Embryonic facial prominence (tissue), 1 donor: ENCODE measurements around the gene SPDYE1.
"Not testable (repeated sequence)": the region's sequence is repeated elsewhere in the genome, so short reads cannot be mapped to it uniquely, and the experiment has no call there.

Source experiments
- DNase-seq: peaks from one replicate; pipeline ENCODE4 v3.0.0-alpha.2; 2016; ENCODE audit errors: extremely low spot score

The SPDYE1 gene

GRCh38 chr7:43997532-43997931 lies at the start of gene SPDYE1:
Gene SPDYE1 (plus strand): TSS chr7:43997897. CDS start chr7:43999950, 2,053 bp downstream.
- DNase-seq: not testable (repeated sequence)

GRCh38 chr7:43952028-43952427 lies 45.7 kb upstream of the SPDYE1 start:
- DNase-seq: no peak

GRCh38 chr7:43953071-43953470 lies 44.6 kb upstream of the SPDYE1 start:
- no peak for DNase-seq

- no peak for DNase-seq
Observed at GRCh38 chr7:43954524-43955228, 43.0 kb upstream of the SPDYE1 start.

- DNase-seq: no peak
Observed at GRCh38 chr7:43956027-43956426, 41.7 kb upstream of the SPDYE1 start.

- no peak for DNase-seq
Observed at GRCh38 chr7:43960933-43961332, 36.8 kb upstream of the SPDYE1 start.

GRCh38 chr7:43966392-43966791 lies 31.3 kb upstream of the SPDYE1 start:
- DNase-seq: not testable (repeated sequence)

GRCh38 chr7:43968172-43969040 lies 29.3 kb upstream of the SPDYE1 start:
- not testable (repeated sequence) for DNase-seq

- DNase-seq: not testable (repeated sequence)
Observed at GRCh38 chr7:43969586-43969985, 28.1 kb upstream of the SPDYE1 start.

- not testable (repeated sequence) for DNase-seq
Observed at GRCh38 chr7:43970698-43971097, 27.0 kb upstream of the SPDYE1 start.

- not testable (repeated sequence) for DNase-seq
Observed at GRCh38 chr7:43974033-43974573, 23.6 kb upstream of the SPDYE1 start.

GRCh38 chr7:43974725-43975482 lies 22.8 kb upstream of the SPDYE1 start:
- not testable (repeated sequence) for DNase-seq

GRCh38 chr7:43977525-43977924 lies 20.2 kb upstream of the SPDYE1 start:
- no peak for DNase-seq

- DNase-seq: not testable (repeated sequence)
Observed at GRCh38 chr7:43978102-43978501, 19.6 kb upstream of the SPDYE1 start.

GRCh38 chr7:43982848-43983247 lies 14.8 kb upstream of the SPDYE1 start:
- not testable (repeated sequence) for DNase-seq

GRCh38 chr7:43983736-43984135 lies 14.0 kb upstream of the SPDYE1 start:
- not testable (repeated sequence) for DNase-seq

- not testable (repeated sequence) for DNase-seq
Observed at GRCh38 chr7:43985904-43986864, 11.5 kb upstream of the SPDYE1 start.

GRCh38 chr7:43987476-43987875 lies 10.2 kb upstream of the SPDYE1 start:
- DNase-seq: not testable (repeated sequence)

GRCh38 chr7:43990011-43990585 lies 7.6 kb upstream of the SPDYE1 start:
- not testable (repeated sequence) for DNase-seq

- not testable (repeated sequence) for DNase-seq
Observed at GRCh38 chr7:43990829-43991228, 6.9 kb upstream of the SPDYE1 start.
